ENCODE measurements around the gene FIGNL2. TPM values are rescaled to one million over a fixed set of nuclear protein-coding genes. Genes with fewer than 3 reads are reported as not detected.
A peak's percentile ranks its signal among the peaks of the same experiment; 100 is the strongest.

FIGNL2 gene
- total and polyA plus RNA-seq, 9 of the 15 experiments (the other 6 are each of a cell fraction or from before 2014, with no cell fraction given), result 0.01 TPM; not detected in 8

DNA sequence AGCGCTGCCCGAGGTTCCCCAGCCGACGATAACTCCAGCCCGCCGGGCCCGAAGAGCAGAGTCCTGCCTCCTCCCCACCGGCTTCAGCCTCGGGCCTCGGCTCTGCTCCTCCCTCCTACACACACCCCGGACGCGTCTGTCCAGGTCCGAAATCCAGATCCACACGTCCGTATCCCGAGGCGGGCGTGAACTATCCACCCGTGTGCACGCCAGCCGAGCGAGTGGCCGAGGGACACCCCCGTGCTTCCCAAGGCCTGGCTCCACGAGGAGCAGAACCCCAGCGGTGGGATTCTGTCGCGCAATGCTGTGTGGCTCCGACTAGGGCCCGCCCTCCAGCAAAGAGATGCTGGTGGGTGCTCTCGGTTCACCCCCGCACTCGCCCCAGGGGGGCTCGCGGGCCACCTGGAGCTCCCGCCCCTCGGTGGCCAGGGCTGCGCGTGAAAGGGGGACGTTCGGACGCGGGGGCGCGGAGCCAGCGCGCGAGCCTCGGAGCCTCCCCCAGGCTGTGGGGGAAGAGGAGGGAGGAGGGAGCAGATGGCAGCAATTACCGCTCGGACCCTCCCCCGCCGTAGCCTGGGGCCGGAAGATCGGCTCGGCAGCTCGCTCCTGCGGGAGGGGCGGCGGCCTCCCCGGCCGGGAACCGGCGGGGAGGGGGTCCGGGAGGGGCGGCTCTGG, 20.4 kb upstream of the FIGNL2 start (continued):
- TF ChIP-seq ZNF644 (tag; IDR thresholded peaks at IDR 0.05; ENCODE audit: low read depth) (no peak), SAFB (IDR thresholded peaks at IDR 0.05; ENCODE audit: borderline replicate concordance, low read depth, low read length) (0 out of 2 replicates have a peak, but pooled peaks have one; percentile 30), PCBP1 (IDR thresholded peaks at IDR 0.05; ENCODE audit: low read depth, low read length, poor library complexity, severe bottlenecking) (no peak), NRF1 (conservative IDR thresholded peaks at IDR 0.05 in 1 of 2, IDR thresholded peaks at IDR 0.05 in 1 of 2) (peak in 1 of 2 experiments; percentile 19; a peak in 1 of 4 replicates), POLR2A (conservative IDR thresholded peaks at IDR 0.05) (no peak), NR2F6 (CRISPR knock-in tag; IDR thresholded peaks at IDR 0.05) (no peak), EGR1 (conservative IDR thresholded peaks at IDR 0.05) (peak; percentile 77), EP300 (IDR thresholded peaks at IDR 0.05; ENCODE audit: low read length) (no peak), ZKSCAN8 (CRISPR knock-in tag; IDR thresholded peaks at IDR 0.05) (no peak), GTF2A2 (tag; IDR thresholded peaks at IDR 0.05) (no peak), RBBP5 (IDR thresholded peaks at IDR 0.05; ENCODE audit: borderline replicate concordance, insufficient read depth, low read length, poor library complexity, severe bottlenecking) (no peak), DPF2 (IDR thresholded peaks at IDR 0.05) (no peak), RBM39 (optimal IDR thresholded peaks at IDR 0.05; ENCODE audit: low read depth, low read length) (no peak), KDM1A (IDR thresholded peaks at IDR 0.05) (no peak), TAF7 (tag; IDR thresholded peaks at IDR 0.05) (no peak)
- TF ChIP-seq, protein P1, sequence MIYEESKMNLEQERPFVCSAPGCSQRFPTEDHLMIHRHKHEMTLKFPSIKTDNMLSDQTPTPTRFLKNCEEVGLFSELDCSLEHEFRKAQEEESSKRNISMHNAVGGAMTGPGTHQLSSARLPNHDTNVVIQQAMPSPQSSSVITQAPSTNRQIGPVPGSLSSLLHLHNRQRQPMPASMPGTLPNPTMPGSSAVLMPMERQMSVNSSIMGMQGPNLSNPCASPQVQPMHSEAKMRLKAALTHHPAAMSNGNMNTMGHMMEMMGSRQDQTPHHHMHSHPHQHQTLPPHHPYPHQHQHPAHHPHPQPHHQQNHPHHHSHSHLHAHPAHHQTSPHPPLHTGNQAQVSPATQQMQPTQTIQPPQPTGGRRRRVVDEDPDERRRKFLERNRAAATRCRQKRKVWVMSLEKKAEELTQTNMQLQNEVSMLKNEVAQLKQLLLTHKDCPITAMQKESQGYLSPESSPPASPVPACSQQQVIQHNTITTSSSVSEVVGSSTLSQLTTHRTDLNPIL (CRISPR knock-in tag; IDR thresholded peaks at IDR 0.05), result no peak
- TF ChIP-seq, protein P2, sequence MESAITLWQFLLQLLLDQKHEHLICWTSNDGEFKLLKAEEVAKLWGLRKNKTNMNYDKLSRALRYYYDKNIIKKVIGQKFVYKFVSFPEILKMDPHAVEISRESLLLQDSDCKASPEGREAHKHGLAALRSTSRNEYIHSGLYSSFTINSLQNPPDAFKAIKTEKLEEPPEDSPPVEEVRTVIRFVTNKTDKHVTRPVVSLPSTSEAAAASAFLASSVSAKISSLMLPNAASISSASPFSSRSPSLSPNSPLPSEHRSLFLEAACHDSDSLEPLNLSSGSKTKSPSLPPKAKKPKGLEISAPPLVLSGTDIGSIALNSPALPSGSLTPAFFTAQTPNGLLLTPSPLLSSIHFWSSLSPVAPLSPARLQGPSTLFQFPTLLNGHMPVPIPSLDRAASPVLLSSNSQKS (CRISPR knock-in tag; IDR thresholded peaks at IDR 0.05), result no peak
- TF ChIP-seq, protein P3, sequence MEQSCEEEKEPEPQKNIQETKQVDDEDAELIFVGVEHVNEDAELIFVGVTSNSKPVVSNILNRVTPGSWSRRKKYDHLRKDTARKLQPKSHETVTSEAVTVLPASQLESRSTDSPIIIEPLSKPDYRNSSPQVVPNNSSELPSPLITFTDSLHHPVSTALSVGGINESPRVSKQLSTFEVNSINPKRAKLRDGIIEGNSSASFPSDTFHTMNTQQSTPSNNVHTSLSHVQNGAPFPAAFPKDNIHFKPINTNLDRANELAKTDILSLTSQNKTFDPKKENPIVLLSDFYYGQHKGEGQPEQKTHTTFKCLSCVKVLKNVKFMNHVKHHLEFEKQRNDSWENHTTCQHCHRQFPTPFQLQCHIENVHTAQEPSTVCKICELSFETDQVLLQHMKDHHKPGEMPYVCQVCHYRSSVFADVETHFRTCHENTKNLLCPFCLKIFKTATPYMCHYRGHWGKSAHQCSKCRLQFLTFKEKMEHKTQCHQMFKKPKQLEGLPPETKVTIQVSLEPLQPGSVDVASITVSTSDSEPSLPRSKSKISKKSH (CRISPR knock-in tag; IDR thresholded peaks at IDR 0.05), result no peak
- TF ChIP-seq, protein P4, sequence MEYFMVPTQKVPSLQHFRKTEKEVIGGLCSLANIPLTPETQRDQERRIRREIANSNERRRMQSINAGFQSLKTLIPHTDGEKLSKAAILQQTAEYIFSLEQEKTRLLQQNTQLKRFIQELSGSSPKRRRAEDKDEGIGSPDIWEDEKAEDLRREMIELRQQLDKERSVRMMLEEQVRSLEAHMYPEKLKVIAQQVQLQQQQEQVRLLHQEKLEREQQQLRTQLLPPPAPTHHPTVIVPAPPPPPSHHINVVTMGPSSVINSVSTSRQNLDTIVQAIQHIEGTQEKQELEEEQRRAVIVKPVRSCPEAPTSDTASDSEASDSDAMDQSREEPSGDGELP (CRISPR knock-in tag; IDR thresholded peaks at IDR 0.05; ENCODE audit: borderline replicate concordance), result 0 out of 2 replicates have a peak, but pooled peaks have one; percentile 40
- TF ChIP-seq, protein P5, sequence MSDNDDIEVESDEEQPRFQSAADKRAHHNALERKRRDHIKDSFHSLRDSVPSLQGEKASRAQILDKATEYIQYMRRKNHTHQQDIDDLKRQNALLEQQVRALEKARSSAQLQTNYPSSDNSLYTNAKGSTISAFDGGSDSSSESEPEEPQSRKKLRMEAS (CRISPR knock-in tag; IDR thresholded peaks at IDR 0.05), result no peak

Measured in K562 (cell line).